ENCODE results near the gene CMBL. TPM values are rescaled to one million over a fixed set of nuclear protein-coding genes. Genes with fewer than 3 reads are reported as not detected.

Gene CMBL
- total and polyA plus RNA-seq, 2 of the 13 experiments (the other 11 are each of a cell fraction or from before 2014, with no cell fraction given): 11.5 to 17.0 TPM

DNA sequence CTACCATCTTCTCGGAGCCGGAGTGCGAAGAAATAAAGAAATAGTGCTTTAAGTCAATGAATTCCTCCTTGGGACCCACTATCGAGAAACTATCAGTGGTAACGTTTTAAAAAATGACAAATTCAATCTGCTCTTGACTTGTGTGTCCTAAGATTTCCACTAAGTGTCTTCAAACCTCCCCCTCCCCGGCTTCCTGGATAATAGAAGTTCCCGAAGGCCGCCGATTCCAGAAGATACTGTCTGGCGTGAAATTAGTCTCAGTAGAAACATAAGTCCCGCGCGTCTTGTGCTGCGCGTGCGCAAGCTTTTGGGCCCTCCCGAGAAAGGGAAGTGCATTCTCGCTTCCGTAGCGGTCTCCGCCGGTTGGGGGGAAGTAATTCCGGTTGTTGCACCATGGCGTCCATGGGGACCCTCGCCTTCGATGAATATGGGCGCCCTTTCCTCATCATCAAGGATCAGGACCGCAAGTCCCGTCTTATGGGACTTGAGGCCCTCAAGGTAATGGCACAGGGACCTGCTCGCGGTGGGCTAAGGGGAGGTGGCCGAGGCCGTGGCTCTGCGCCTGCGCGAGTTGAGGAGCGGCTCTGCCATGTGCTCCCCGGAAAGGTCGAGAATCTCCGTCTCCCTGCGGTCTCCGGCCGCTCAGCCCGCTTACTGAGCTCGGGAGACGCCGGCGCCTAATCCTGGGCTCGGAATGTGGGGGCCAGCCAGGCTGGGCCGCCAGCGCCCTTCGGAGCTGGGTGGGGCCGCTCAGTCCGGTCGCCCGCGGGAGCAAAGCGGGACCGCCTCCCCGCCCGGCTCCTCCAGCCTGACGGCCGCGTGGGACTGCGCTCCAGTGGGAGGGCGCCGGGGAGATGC is 57.5 kb downstream of the CMBL start, which contains the start of gene CCT5 (continued):
- TF ChIP-seq, protein P1, sequence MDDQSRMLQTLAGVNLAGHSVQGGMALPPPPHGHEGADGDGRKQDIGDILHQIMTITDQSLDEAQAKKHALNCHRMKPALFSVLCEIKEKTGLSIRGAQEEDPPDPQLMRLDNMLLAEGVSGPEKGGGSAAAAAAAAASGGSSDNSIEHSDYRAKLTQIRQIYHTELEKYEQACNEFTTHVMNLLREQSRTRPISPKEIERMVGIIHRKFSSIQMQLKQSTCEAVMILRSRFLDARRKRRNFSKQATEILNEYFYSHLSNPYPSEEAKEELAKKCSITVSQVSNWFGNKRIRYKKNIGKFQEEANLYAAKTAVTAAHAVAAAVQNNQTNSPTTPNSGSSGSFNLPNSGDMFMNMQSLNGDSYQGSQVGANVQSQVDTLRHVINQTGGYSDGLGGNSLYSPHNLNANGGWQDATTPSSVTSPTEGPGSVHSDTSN (CRISPR knock-in tag; IDR thresholded peaks at IDR 0.05; ENCODE audit: borderline replicate concordance): no peak
- TF ChIP-seq ELF3 (CRISPR knock-in tag; IDR thresholded peaks at IDR 0.05) (peak; percentile 55), ZNF256 (CRISPR knock-in tag; conservative IDR thresholded peaks at IDR 0.05) (0 out of 2 replicates have a peak, but pooled peaks have one; percentile 43), ZNF616 (CRISPR knock-in tag; IDR thresholded peaks at IDR 0.05; ENCODE audit: low read depth) (no peak), ZNF335 (CRISPR knock-in tag; IDR thresholded peaks at IDR 0.05) (peak; percentile 84; the same call in 1 of the 2 replicates), TRAFD1 (CRISPR knock-in tag; IDR thresholded peaks at IDR 0.05; ENCODE audit: borderline replicate concordance) (no peak), NKX3-1 (CRISPR knock-in tag; IDR thresholded peaks at IDR 0.05) (0 out of 2 replicates have a peak, but pooled peaks have one; percentile 29), NCOR1 (IDR thresholded peaks at IDR 0.05; ENCODE audit: borderline replicate concordance, low read length) (no peak), MBNL3 (CRISPR knock-in tag; conservative IDR thresholded peaks at IDR 0.05) (no peak), NPAS2 (CRISPR knock-in tag; IDR thresholded peaks at IDR 0.05; ENCODE audit: borderline replicate concordance) (no peak), PRDM15 (CRISPR knock-in tag; IDR thresholded peaks at IDR 0.05) (no peak), POLR2G (IDR thresholded peaks at IDR 0.05; ENCODE audit: low read depth, low read length) (peak; percentile 89), KLF16 (CRISPR knock-in tag; IDR thresholded peaks at IDR 0.05) (0 out of 4 replicates have a peak, but pooled peaks of 1 of the 2 experiments have one; percentile 61), MYNN (CRISPR knock-in tag; IDR thresholded peaks at IDR 0.05; ENCODE audit: low read depth) (no peak), YY1 (IDR thresholded peaks at IDR 0.05; ENCODE audit: insufficient read depth, insufficient replicate concordance, low read depth, low read length) (peak; percentile 86), MTERF4 (CRISPR knock-in tag; IDR thresholded peaks at IDR 0.05) (no peak)
- TF ChIP-seq, protein P2, sequence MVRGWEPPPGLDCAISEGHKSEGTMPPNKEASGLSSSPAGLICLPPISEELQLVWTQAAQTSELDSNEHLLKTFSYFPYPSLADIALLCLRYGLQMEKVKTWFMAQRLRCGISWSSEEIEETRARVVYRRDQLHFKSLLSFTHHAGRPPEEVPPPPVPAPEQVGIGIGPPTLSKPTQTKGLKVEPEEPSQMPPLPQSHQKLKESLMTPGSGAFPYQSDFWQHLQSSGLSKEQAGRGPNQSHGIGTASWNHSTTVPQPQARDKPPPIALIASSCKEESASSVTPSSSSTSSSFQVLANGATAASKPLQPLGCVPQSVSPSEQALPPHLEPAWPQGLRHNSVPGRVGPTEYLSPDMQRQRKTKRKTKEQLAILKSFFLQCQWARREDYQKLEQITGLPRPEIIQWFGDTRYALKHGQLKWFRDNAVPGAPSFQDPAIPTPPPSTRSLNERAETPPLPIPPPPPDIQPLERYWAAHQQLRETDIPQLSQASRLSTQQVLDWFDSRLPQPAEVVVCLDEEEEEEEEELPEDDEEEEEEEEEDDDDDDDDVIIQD (CRISPR knock-in tag; IDR thresholded peaks at IDR 0.05; ENCODE audit: low read depth): 0 out of 2 replicates have a peak, but pooled peaks have one; percentile 10

All from HepG2 (cell line).